ENCODE measurements around the gene GPX4.

Gene GPX4

GRCh38 chr19:1055886-1056620 lies 47.7 kb upstream of the GPX4 start:
- no peak overlapping the region for H2AFZ ChIP-seq (ENCODE audit: low read depth, low read length)
- peaks cover 21% of the 10 kb centered on the region for H3K36me3 ChIP-seq (replicated peaks; ENCODE audit: low read depth, low read length)
- TF ChIP-seq, protein P1, sequence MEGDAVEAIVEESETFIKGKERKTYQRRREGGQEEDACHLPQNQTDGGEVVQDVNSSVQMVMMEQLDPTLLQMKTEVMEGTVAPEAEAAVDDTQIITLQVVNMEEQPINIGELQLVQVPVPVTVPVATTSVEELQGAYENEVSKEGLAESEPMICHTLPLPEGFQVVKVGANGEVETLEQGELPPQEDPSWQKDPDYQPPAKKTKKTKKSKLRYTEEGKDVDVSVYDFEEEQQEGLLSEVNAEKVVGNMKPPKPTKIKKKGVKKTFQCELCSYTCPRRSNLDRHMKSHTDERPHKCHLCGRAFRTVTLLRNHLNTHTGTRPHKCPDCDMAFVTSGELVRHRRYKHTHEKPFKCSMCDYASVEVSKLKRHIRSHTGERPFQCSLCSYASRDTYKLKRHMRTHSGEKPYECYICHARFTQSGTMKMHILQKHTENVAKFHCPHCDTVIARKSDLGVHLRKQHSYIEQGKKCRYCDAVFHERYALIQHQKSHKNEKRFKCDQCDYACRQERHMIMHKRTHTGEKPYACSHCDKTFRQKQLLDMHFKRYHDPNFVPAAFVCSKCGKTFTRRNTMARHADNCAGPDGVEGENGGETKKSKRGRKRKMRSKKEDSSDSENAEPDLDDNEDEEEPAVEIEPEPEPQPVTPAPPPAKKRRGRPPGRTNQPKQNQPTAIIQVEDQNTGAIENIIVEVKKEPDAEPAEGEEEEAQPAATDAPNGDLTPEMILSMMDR (IDR thresholded peaks at IDR 0.05; ENCODE audit: low read depth, low read length) = no peak
- TF ChIP-seq EZH2phosphoT487 (IDR thresholded peaks at IDR 0.05; ENCODE audit: low read depth) = no peak

GRCh38 chr19:1057176-1057855 lies 46.5 kb upstream of the GPX4 start:
- no peak overlapping the region for H2AFZ ChIP-seq (ENCODE audit: low read depth, low read length)
- H3K9me3 ChIP-seq (ENCODE audit: insufficient read depth, low read length) = no peaks in the 10 kb centered on the region
- TF ChIP-seq, protein P1 (IDR thresholded peaks at IDR 0.05; ENCODE audit: low read depth, low read length) = peak; percentile 78
- no peak for TF ChIP-seq EZH2phosphoT487 (IDR thresholded peaks at IDR 0.05; ENCODE audit: low read depth)
- H3K36me3 ChIP-seq (replicated peaks; ENCODE audit: low read depth, low read length) = peaks cover 17% of the 10 kb centered on the region
- no peak overlapping the region for H3K27ac ChIP-seq (ENCODE audit: low read length)
- no peak overlapping the region for H3K4me3 ChIP-seq (ENCODE audit: low read length)
- H3K4me2 ChIP-seq (ENCODE audit: low read length) = no peak overlapping the region
- H3K9ac ChIP-seq (ENCODE audit: low read length) = no peak overlapping the region
- H3K27me3 ChIP-seq (ENCODE audit: low read depth, low read length) = no peaks in the 10 kb centered on the region
- no peaks in the 10 kb centered on the region for H3K4me1 ChIP-seq (ENCODE audit: low read length)
- no peaks in the 10 kb centered on the region for H3K79me2 ChIP-seq (ENCODE audit: low read length)
- H4K20me1 ChIP-seq (ENCODE audit: insufficient read depth, low read length) = no peaks in the 10 kb centered on the region

More at GRCh38 chr19:1055886-1056620, 47.7 kb upstream of the GPX4 start:
- H3K9ac ChIP-seq (ENCODE audit: low read length) = no peak overlapping the region
- no peaks in the 10 kb centered on the region for H3K4me1 ChIP-seq (ENCODE audit: low read length)
- no peak overlapping the region for H3K4me3 ChIP-seq (ENCODE audit: low read length)
- no peaks in the 10 kb centered on the region for H3K27me3 ChIP-seq (ENCODE audit: low read depth, low read length)
- H3K4me2 ChIP-seq (ENCODE audit: low read length) = no peak overlapping the region
- no peaks in the 10 kb centered on the region for H3K79me2 ChIP-seq (ENCODE audit: low read length)
- no peaks in the 10 kb centered on the region for H4K20me1 ChIP-seq (ENCODE audit: insufficient read depth, low read length)
- H3K27ac ChIP-seq (ENCODE audit: low read length) = no peak overlapping the region
- H3K9me3 ChIP-seq (ENCODE audit: insufficient read depth, low read length) = no peaks in the 10 kb centered on the region

GRCh38 chr19:1058112-1058511 lies 45.7 kb upstream of the GPX4 start:
- H2AFZ ChIP-seq (ENCODE audit: low read depth, low read length) = no peak overlapping the region
- H3K4me3 ChIP-seq (ENCODE audit: low read length) = no peak overlapping the region
- no peaks in the 10 kb centered on the region for H3K9me3 ChIP-seq (ENCODE audit: insufficient read depth, low read length)
- H3K4me1 ChIP-seq (ENCODE audit: low read length) = no peaks in the 10 kb centered on the region
- H3K36me3 ChIP-seq (replicated peaks; ENCODE audit: low read depth, low read length) = peaks cover 17% of the 10 kb centered on the region
- no peak overlapping the region for H3K9ac ChIP-seq (ENCODE audit: low read length)
- no peak overlapping the region for H3K27ac ChIP-seq (ENCODE audit: low read length)
- no peak overlapping the region for H3K4me2 ChIP-seq (ENCODE audit: low read length)
- no peaks in the 10 kb centered on the region for H3K27me3 ChIP-seq (ENCODE audit: low read depth, low read length)
- no peak for TF ChIP-seq EZH2phosphoT487 (IDR thresholded peaks at IDR 0.05; ENCODE audit: low read depth)
- no peaks in the 10 kb centered on the region for H4K20me1 ChIP-seq (ENCODE audit: insufficient read depth, low read length)
- no peaks in the 10 kb centered on the region for H3K79me2 ChIP-seq (ENCODE audit: low read length)

- H3K27ac ChIP-seq (ENCODE audit: low read length) = no peak overlapping the region
- H3K4me3 ChIP-seq (ENCODE audit: low read length) = no peak overlapping the region
These were observed 43.1 kb upstream of the GPX4 start for GRCh38 chr19:1060689-1061088.

More at GRCh38 chr19:1060689-1061088, 43.1 kb upstream of the GPX4 start:
- H3K4me2 ChIP-seq (ENCODE audit: low read length) = no peak overlapping the region
- H4K20me1 ChIP-seq (ENCODE audit: insufficient read depth, low read length) = no peaks in the 10 kb centered on the region
- no peak overlapping the region for H2AFZ ChIP-seq (ENCODE audit: low read depth, low read length)
- H3K36me3 ChIP-seq (replicated peaks; ENCODE audit: low read depth, low read length) = peaks cover 9% of the 10 kb centered on the region
- H3K79me2 ChIP-seq (ENCODE audit: low read length) = no peaks in the 10 kb centered on the region
- no peak overlapping the region for H3K9ac ChIP-seq (ENCODE audit: low read length)
- TF ChIP-seq, protein P1 (IDR thresholded peaks at IDR 0.05; ENCODE audit: low read depth, low read length) = no peak
- no peak for TF ChIP-seq EZH2phosphoT487 (IDR thresholded peaks at IDR 0.05; ENCODE audit: low read depth)
- no peaks in the 10 kb centered on the region for H3K9me3 ChIP-seq (ENCODE audit: insufficient read depth, low read length)
- peaks cover 4% of the 10 kb centered on the region; the same call in 1 of the 2 replicates for H3K4me1 ChIP-seq (ENCODE audit: low read length)
- H3K27me3 ChIP-seq (ENCODE audit: low read depth, low read length) = no peaks in the 10 kb centered on the region
